Activated B cell treated with CpG ODN at 0.5 μM for 24 hours (primary cell): ENCODE measurements around the gene SSH2. TPM values are rescaled to one million over a fixed set of nuclear protein-coding genes. Genes with fewer than 3 reads are reported as not detected.

ENCODE experiments used
- ATAC-seq: fragments of 200-7000 bp; cut with Tn5 transposase; one replicate; pipeline ENCODE4 v1.10.0; 2021; ENCODE audit warnings: low read depth, mild to moderate bottlenecking, moderate library complexity
- CTCF ChIA-PET: fragments of 350-600 bp; sonication (Branson Sonifier 250); formaldehyde crosslinking; loops from one replicate; lab custom pipeline; 2021; ENCODE audit warnings: antibody characterized with exemption; lab: Charles Lee
- POLR2A ChIA-PET: fragments of 350-600 bp; sonication (Branson Sonifier 250); formaldehyde crosslinking; loops from one replicate; lab custom pipeline; 2021; ENCODE audit warnings: antibody characterized with exemption; lab: Charles Lee
- DNase-seq: peaks from one replicate; pipeline ENCODE4 v3.0.0; 2022
- H3K27ac Mint-ChIP-seq: one replicate; pipeline ENCODE4 v1.8.0; 2020; ENCODE audit warnings: mixed read lengths
- H3K27me3 Mint-ChIP-seq: one replicate; pipeline ENCODE4 v1.8.0; 2021; ENCODE audit warnings: mixed read lengths
- H3K36me3 Mint-ChIP-seq: one replicate; pipeline ENCODE4 v1.8.0; 2021; ENCODE audit warnings: low read depth, mixed read lengths
- H3K4me1 Mint-ChIP-seq: one replicate; pipeline ENCODE4 v1.8.0; 2021; ENCODE audit warnings: mixed read lengths
- H3K4me3 Mint-ChIP-seq: one replicate; pipeline ENCODE4 v1.8.0; 2020; ENCODE audit warnings: mild to moderate bottlenecking, mixed read lengths
- H3K9me3 Mint-ChIP-seq: one replicate; pipeline ENCODE4 v1.8.0; 2020; ENCODE audit warnings: mixed read lengths
- CTCF ChIP-seq: fragments of 200-600 bp; IDR thresholded peaks from one replicate; pipeline ENCODE4 v1.8.0; 2022; ENCODE audit warnings: antibody characterized with exemption, mild to moderate bottlenecking
- intact Hi-C: fragments of 100-400 bp; cut with micrococcal nuclease; formaldehyde crosslinking; loops from one replicate; pipeline ENCODE4 v1.15.1; 2024
- total RNA-seq: library from RNA; stranded (reverse); gene quantifications from 2 replicates; pipeline ENCODE4 v1.2.3, GENCODE V29; 2022

The SSH2 gene
- total RNA-seq, 1 donor from 2014 or later = 95.7 TPM

- ATAC-seq (peak; percentile 36), DNase-seq (no peak)
- intact Hi-C loops = loop anchor here (1.0 to 2.0 kb wide), 3 partner anchors 17 to 55 kb away; no protein-coding TSS in a partner anchor
- ChIA-PET CTCF (interaction anchor here (0.6 to 2.7 kb wide), 10 partner anchors 11 to 106 kb away, joined by 3 to 12 read pairs (median 6); no protein-coding TSS in a partner anchor), POLR2A (interaction anchor here (0.5 to 5.0 kb wide), 26 partner anchors 10 to 1596 kb away, joined by 3 to 115 read pairs (median 6); partner anchors contain the start of gene SSH2)
- H3K36me3 Mint-ChIP-seq = peaks cover 17% of the 10 kb centered on the region
- H3K27ac Mint-ChIP-seq = peak overlapping the region; percentile 89
- peaks cover 92% of the 10 kb centered on the region for H3K4me1 Mint-ChIP-seq
- H3K4me3 Mint-ChIP-seq = peak overlapping the region; percentile 60
- no peaks in the 10 kb centered on the region for H3K27me3 Mint-ChIP-seq
- no peak for TF ChIP-seq CTCF
- H3K9me3 Mint-ChIP-seq = peaks cover 3% of the 10 kb centered on the region
Observed at GRCh38 chr17:29723278-29724047, 206.6 kb downstream of the SSH2 start.

GRCh38 chr17:29722411-29723198 lies 207.4 kb downstream of the SSH2 start:
- peaks cover 21% of the 10 kb centered on the region for H3K36me3 Mint-ChIP-seq
- peak overlapping the region; percentile 60 for H3K4me3 Mint-ChIP-seq
- TF ChIP-seq CTCF = no peak
- H3K9me3 Mint-ChIP-seq = peaks cover 2% of the 10 kb centered on the region
- DNase-seq (no peak), ATAC-seq (peak; percentile 85)
- POLR2A ChIA-PET = interaction anchor here (0.5 to 5.0 kb wide), 29 partner anchors 8 to 1772 kb away, joined by 3 to 115 read pairs (median 6); partner anchors contain the start of gene SSH2
- H3K27me3 Mint-ChIP-seq = no peaks in the 10 kb centered on the region
- intact Hi-C loops = loop anchor here (1.0 to 2.0 kb wide), 5 partner anchors 16 to 208 kb away; partner anchors contain the start of gene SSH2
- CTCF ChIA-PET = interaction anchor here (0.6 to 2.7 kb wide), 11 partner anchors 10 to 105 kb away, joined by 3 to 12 read pairs (median 6); no protein-coding TSS in a partner anchor
- peaks cover 92% of the 10 kb centered on the region for H3K4me1 Mint-ChIP-seq
- H3K27ac Mint-ChIP-seq = peak overlapping the region; percentile 89

DNA sequence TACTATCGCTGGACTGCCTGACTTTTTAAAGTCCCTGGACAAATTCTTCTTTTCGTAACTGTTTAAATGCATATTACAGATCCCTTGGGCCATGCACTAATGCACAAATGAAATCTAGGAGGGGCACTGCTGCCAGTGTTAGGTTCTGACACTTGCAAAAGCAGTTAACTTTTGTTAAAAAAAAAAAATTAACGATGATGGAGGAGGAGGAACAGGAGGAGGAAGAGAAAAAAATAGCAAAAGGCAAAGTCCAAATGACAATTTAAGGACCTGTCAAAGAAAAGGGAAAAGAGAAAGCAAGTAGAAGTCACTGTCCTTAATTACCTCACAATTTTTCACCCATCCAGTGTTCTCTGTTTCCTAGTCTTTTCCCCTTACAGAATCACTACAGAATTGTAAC lies 209.5 kb downstream of the SSH2 start:
- intact Hi-C loops = no loop called here
- no peak for ATAC-seq
- no peak for TF ChIP-seq CTCF
- H3K27me3 Mint-ChIP-seq = no peaks in the 10 kb centered on the region
- CTCF ChIA-PET = interaction anchor here (1.4 kb wide), 1 partner anchor 8 kb away, joined by 5 read pairs; no protein-coding TSS in a partner anchor
- peak overlapping the region; percentile 89 for H3K27ac Mint-ChIP-seq
- DNase-seq = no peak
- peaks cover 25% of the 10 kb centered on the region for H3K36me3 Mint-ChIP-seq
- POLR2A ChIA-PET = interaction anchor here (0.6 to 5.0 kb wide), 3 partner anchors 9 to 41 kb away, joined by 3 to 86 read pairs (median 29); no protein-coding TSS in a partner anchor
- no peaks in the 10 kb centered on the region for H3K9me3 Mint-ChIP-seq
- peak overlapping the region; percentile 35 for H3K4me3 Mint-ChIP-seq
- peaks cover 92% of the 10 kb centered on the region for H3K4me1 Mint-ChIP-seq

DNA sequence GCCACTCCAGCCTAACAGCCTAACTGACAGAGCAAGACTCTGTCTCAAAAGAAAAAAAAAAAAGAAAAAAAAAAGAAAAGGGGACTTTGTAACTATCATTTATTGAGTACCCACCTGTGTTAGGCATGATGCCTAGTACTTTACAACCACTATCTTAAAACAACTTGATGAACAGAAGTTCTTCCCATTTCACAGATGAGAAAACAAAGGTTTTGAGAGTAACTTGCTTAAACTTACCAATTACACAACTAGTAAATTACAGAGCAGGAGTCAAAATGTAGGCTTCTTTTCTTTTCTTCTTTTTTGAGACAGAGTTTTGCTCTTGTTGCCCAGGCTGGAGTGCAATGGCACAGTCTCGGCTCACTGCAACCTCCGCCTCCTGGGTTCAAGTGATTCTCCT lies 210.6 kb downstream of the SSH2 start:
- ChIA-PET CTCF (no interaction called here), POLR2A (interaction anchor here (1.7 to 3.8 kb wide), 2 partner anchors 12 to 41 kb away, joined by 18 to 29 read pairs; no protein-coding TSS in a partner anchor)
- Mint-ChIP-seq H3K4me3 (no peak overlapping the region), H3K4me1 (peaks cover 98% of the 10 kb centered on the region), H3K27ac (peak overlapping the region; percentile 89), H3K27me3 (no peaks in the 10 kb centered on the region), H3K9me3 (no peaks in the 10 kb centered on the region), H3K36me3 (peaks cover 22% of the 10 kb centered on the region)
- ATAC-seq (no peak), DNase-seq (no peak)
- TF ChIP-seq CTCF = no peak
- intact Hi-C loops = no loop called here
